ENCODE results near the gene PRAMEF6. TPM values are rescaled to one million over a fixed set of nuclear protein-coding genes. Genes with fewer than 3 reads are reported as not detected.
"Not testable (repeated sequence)": the region's sequence is repeated elsewhere in the genome, so short reads cannot be mapped to it uniquely, and the experiment has no call there.

Gene PRAMEF6
- not detected for total RNA-seq

DNA sequence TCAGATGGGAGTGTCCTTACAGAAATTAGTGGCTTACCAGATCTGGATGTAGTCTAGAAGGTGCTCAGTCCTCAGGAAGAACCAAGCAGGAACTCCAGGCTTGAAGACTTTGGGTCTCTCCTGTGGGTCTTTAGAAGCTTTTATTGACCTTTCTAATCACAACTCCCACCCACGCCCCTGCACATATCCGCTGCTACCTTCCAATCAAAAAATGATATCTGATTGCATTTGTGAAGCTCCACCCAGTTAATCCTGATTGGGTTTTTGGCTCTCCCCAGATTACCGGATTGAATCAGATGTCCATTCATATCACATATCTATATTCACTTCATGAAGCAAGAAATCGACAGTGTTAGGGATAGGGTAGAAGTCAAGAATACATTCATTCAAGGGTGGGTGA, at the start of gene PRAMEF6:
PRAMEF6 (minus strand) TSS at position 101 of the 400 bp plus-strand sequence. CDS start 5,062 bp downstream, outside the sequence.
- not testable (repeated sequence) for ATAC-seq

DNA sequence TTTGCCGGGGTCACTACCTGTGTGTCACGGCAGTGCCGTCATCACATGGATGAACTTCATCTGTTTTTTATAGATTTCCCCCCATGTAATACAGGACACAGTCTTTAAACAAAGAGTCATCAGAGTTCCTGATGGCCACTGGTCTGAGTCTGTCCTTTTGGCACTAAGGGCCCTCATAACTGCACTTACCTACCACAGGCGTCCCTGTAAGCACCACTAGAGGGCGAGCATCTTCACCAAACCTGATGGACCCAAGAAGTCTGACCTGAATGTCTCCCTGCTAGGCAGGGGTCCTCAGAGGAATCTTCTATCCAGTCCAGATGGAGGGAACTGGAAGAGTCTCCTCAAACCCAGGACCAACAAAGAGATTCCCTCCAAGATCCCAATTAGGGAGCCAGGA, 23.0 kb downstream of the PRAMEF6 start:
- not testable (repeated sequence) for ATAC-seq

DNA sequence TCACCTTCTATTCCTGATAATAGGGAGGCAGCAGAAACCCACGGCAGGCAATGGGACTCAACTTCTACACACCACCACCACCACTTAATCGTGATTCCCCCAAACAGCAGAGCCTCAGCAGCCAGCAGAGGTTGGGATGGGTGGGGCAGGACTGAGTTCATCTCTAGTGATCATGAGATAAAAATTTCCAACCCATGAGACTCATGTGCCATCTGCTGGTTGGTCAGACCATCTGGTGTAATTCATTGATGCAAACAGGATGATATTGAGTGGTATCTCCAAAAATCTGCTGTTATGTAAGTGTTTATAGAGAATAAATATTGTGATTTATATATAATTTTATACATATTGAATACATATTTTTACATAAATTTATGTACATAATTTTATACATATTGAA, 25.6 kb downstream of the PRAMEF6 start:
- peak; percentile 45 for ATAC-seq

DNA sequence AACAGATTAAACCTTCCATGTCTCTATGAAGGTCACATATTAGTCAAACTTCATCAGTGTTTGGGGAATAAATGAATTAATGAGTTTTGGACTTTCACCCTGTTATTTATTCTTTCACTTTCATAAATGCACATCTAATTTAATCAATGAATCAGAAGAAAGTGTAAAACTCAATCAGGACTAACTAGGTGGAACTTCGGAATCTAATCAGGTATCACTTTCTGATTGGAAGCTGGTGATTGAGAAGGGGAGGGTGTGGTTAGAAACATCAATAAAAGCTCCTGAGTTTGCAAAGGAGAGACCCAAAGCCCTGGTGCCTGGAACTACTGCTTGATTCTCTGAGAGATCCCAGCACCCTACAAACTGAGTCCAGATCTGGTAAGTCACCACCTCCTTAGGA, 31.1 kb downstream of the PRAMEF6 start, which contains the start of gene PRAMEF7:
PRAMEF7 (plus strand) TSS at position 301 of the 400 bp plus-strand sequence. CDS start 1,083 bp downstream, outside the sequence.
- not testable (repeated sequence) for ATAC-seq

DNA sequence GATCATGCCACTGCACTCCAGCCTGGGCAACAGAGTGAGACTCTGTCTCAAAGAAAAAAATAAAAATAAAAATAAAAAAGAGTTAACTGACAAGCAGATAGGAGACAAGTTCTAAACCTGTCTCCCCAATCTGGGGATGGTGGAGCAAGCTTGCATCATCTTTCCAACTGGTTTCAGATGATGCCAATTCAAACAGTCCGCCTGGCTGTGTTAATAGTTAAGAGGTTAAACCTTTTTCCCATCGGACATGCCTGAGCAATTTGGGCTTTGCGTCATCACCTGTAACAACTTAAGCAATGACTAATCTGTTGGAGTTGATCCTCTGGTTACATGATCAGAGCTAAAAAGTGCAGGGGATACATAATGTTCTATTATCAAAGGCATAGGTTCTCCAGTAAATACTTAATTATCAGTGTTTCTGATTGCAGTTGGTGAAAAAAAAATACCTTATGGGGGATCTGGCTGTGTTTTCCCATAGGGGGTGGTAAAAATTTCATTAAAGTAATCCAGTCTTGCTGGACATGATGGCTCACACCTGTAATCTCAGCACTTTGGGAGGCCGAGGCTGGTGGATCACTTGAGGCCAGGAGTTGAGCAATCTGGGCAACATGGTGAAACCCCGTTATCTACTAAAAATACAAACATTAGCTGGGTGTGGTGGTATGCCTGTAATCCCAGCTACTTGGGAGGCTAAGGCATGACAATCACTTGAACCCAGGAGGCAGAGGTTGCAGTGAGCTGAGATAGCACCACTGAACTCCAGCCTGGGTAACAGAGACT, 43.4 kb downstream of the PRAMEF6 start:
- peak; percentile 93 for ATAC-seq

DNA sequence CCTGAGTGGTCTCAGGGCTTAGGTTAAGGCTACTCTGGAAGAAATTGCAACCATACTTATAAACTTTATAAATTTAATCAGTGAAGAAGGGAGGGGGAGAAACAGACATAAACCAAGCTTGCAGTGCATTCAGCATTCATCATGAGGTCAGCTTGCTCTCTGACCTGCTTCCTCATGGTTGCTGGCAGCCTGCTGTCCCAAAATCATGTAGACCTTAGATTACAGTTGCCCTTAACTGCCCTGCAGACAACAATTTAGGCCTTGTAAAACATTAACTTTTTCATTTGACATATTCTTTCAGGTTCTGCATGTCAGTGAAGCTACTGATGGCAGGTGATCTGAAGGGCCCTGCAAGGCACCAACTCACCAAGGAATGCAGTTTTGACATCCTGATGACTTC, 48.2 kb downstream of the PRAMEF6 start:
- ATAC-seq, result not testable (repeated sequence)

DNA sequence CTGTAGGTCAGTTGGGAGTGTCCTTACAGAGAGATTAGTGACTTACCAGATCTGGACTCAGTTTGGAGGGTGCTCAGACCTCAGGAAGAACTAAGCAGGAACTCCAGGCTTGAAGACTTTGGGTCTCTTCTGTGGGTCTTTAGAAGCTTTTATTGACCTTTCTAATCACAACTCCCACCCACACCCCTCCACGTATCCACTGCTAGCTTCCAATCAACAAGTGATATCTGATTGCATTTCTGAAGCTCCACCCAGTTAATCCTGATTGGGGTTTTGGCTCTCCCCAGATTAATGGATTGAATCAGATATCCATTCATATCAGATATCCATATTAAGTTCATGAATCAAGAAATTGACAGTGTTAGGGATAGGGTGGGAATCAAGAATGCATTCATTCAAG, 49.2 kb downstream of the PRAMEF6 start, which contains the start of gene PRAMEF10:
PRAMEF10 (minus strand) TSS at position 101 of the 400 bp plus-strand sequence. CDS start 2,423 bp downstream, outside the sequence.
- ATAC-seq, result not testable (repeated sequence)

Other genes with a start within 250 kb of the PRAMEF6 start
- not detected for gene AADACL3, start 231.5 kb downstream of the PRAMEF6 start, total RNA-seq
- not detected for gene CFAP107, start 201.4 kb downstream of the PRAMEF6 start, total RNA-seq
- not detected for gene PRAMEF12, start 173.8 kb downstream of the PRAMEF6 start, total RNA-seq
- not detected for gene PRAMEF1, start 156.2 kb downstream of the PRAMEF6 start, total RNA-seq
- gene PRAMEF11, start 116.2 kb downstream of the PRAMEF6 start, total RNA-seq, result not detected
- not detected for gene HNRNPCL1, start 98.9 kb downstream of the PRAMEF6 start, total RNA-seq
- gene PRAMEF2, start 90.5 kb downstream of the PRAMEF6 start, total RNA-seq, result not detected
- gene PRAMEF4, start 61.4 kb downstream of the PRAMEF6 start, total RNA-seq, result not detected
- not detected for gene PRAMEF10, start 49.3 kb downstream of the PRAMEF6 start, total RNA-seq
- not detected for gene PRAMEF7, start 31.0 kb downstream of the PRAMEF6 start, total RNA-seq
- not detected for gene PRAMEF27, start 109.0 kb upstream of the PRAMEF6 start, total RNA-seq
- not detected for gene HNRNPCL3, start 113.2 kb upstream of the PRAMEF6 start, total RNA-seq
- gene PRAMEF25, start 123.2 kb upstream of the PRAMEF6 start, total RNA-seq, result not detected
- not detected for gene HNRNPCL2, start 169.3 kb upstream of the PRAMEF6 start, total RNA-seq
- gene PRAMEF26, start 208.4 kb upstream of the PRAMEF6 start, total RNA-seq, result not detected
- not detected for gene HNRNPCL4, start 218.1 kb upstream of the PRAMEF6 start, total RNA-seq
- gene PRAMEF9, start 224.3 kb upstream of the PRAMEF6 start, total RNA-seq, result not detected